Activated gamma-delta T cell (primary cell): ENCODE data around the gene CTSO.

Source experiments
- DNase-seq: peaks from one replicate; lab custom pipeline; 2025; lab: John Stamatoyannopoulos, UW
- total RNA-seq, 2 donors: gene quantifications; one replicate each; lab custom pipeline; 2026; lab: John Stamatoyannopoulos, UW

CTSO gene
- 33.4 to 43.1 reads per million in 2 donors for total RNA-seq

GRCh38 chr4:155953151-155954117 is at the start of gene CTSO:
Gene CTSO (minus strand): TSS chr4:155953866. CDS start chr4:155953847, 19 bp downstream.
- peak; percentile 44 for DNase-seq

- DNase-seq: no peak
Observed at GRCh38 chr4:156000491-156000890, 46.8 kb upstream of the CTSO start.

- no peak for DNase-seq
Observed at GRCh38 chr4:155999725-156000124, 46.1 kb upstream of the CTSO start.

GRCh38 chr4:155995069-155995468 is 41.4 kb upstream of the CTSO start:
- no peak for DNase-seq

- DNase-seq: no peak
Observed at GRCh38 chr4:155984106-155984797, 30.6 kb upstream of the CTSO start.

GRCh38 chr4:155982736-155983385 is 29.2 kb upstream of the CTSO start:
- DNase-seq: no peak

- DNase-seq: no peak
Observed at GRCh38 chr4:155978810-155979209, 25.1 kb upstream of the CTSO start.

- DNase-seq: no peak
Observed at GRCh38 chr4:155975511-155975910, 21.8 kb upstream of the CTSO start.

GRCh38 chr4:155974996-155975395 is 21.3 kb upstream of the CTSO start:
- DNase-seq: no peak

- DNase-seq: no peak
Observed at GRCh38 chr4:155974476-155974749, 20.7 kb upstream of the CTSO start.

- no peak for DNase-seq
Observed at GRCh38 chr4:155973639-155974475, 20.2 kb upstream of the CTSO start.

GRCh38 chr4:155972098-155972497 is 18.4 kb upstream of the CTSO start:
- DNase-seq: no peak

- DNase-seq: no peak
Observed at GRCh38 chr4:155966731-155967395, 13.2 kb upstream of the CTSO start.

- no peak for DNase-seq
Observed at GRCh38 chr4:155966171-155966570, 12.5 kb upstream of the CTSO start.

GRCh38 chr4:155964016-155964891 is 10.6 kb upstream of the CTSO start:
- no peak for DNase-seq

GRCh38 chr4:155962767-155963166 is 9.1 kb upstream of the CTSO start:
- DNase-seq: no peak

- no peak for DNase-seq
Observed at GRCh38 chr4:155961575-155961974, 7.9 kb upstream of the CTSO start.

GRCh38 chr4:155960522-155960921 is 6.9 kb upstream of the CTSO start:
- DNase-seq: no peak

GRCh38 chr4:155959417-155959816 is 5.8 kb upstream of the CTSO start:
- no peak for DNase-seq

GRCh38 chr4:155956461-155956860 is 2.8 kb upstream of the CTSO start:
- DNase-seq: no peak
